ENCODE results near the gene FLNB.
A peak's percentile ranks its signal among the peaks of the same experiment; 100 is the strongest.
"Not testable (repeated sequence)": the region's sequence is repeated elsewhere in the genome, so short reads cannot be mapped to it uniquely, and the experiment has no call there.

FLNB gene

DNA sequence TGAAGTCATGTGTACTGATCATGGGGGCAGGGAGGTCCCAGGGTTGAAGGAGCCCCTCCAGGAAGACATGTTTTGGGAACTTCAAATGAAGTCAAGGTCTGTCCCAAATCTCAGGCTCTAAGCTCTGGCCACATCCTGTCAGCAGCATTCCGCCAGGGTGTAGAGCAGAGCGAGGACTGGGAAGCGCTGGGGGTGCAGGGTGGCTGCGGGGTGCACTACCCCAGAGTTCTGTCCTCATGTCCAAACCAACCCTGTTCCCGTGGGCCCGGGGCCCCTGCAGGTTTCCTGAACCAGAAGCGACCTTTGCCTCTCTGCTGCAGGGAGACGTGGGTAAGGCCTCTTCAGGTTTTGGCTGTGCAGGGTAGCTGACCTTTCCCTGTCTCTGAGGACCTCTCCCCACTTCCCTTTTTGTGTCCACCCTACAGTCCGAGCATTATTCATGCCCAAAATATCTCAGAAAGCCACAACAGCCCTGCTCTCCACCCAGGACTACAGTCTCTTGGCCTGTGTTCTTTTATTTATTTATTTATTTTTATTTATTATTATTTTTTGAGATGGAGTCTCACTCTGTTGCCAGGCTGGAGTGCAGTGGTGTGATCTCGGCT is 26.6 kb upstream of the FLNB start:
- no peak for DNase-seq

- DNase-seq, result no peak
Observed at GRCh38 chr3:57982561-57983243, 25.5 kb upstream of the FLNB start.

GRCh38 chr3:57983734-57984518 is 24.3 kb upstream of the FLNB start:
- no peak for DNase-seq

GRCh38 chr3:57985176-57985983 is 22.8 kb upstream of the FLNB start:
- DNase-seq, result no peak

DNA sequence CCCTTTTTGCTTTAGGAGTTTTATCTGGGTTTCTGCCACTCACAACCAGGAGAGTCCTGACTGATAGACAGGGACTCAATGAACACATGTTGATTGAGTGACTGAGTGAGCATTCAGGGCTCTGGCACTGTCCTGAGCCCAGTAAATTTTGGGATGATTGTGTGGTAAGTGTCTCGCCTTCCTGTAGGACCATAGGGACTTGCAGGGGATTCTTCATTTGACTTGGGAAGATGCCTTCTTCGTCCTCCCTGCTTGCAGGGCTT is 22.3 kb upstream of the FLNB start:
- DNase-seq, result no peak

- no peak for DNase-seq
Observed at GRCh38 chr3:57986261-57986660, 22.0 kb upstream of the FLNB start.

GRCh38 chr3:57989198-57989597 is 19.0 kb upstream of the FLNB start:
- DNase-seq, result not testable (repeated sequence)

DNA sequence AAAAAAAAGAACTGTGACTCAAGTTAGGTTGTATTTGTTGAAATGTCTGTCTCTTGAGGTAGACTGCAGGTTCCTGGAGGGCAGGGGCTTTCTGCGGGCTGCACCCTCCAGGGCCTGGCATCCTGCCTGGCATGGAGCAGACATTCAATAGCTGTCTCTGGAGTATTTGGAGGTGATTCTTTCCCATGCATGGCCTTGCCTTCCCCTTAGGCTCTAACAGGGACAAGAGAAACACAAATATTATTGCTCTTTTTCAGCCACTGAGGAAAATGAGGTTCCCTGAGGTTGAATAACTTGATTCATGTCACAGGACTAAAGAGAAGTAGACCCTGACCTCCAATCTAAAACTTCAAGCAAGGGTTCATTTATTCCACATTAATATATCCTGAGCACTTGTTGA is 18.6 kb upstream of the FLNB start:
- DNase-seq, result no peak

- DNase-seq, result no peak
Observed at GRCh38 chr3:57992452-57993213, 15.6 kb upstream of the FLNB start.

GRCh38 chr3:57998366-57999283 is 9.6 kb upstream of the FLNB start:
- DNase-seq, result no peak

DNA sequence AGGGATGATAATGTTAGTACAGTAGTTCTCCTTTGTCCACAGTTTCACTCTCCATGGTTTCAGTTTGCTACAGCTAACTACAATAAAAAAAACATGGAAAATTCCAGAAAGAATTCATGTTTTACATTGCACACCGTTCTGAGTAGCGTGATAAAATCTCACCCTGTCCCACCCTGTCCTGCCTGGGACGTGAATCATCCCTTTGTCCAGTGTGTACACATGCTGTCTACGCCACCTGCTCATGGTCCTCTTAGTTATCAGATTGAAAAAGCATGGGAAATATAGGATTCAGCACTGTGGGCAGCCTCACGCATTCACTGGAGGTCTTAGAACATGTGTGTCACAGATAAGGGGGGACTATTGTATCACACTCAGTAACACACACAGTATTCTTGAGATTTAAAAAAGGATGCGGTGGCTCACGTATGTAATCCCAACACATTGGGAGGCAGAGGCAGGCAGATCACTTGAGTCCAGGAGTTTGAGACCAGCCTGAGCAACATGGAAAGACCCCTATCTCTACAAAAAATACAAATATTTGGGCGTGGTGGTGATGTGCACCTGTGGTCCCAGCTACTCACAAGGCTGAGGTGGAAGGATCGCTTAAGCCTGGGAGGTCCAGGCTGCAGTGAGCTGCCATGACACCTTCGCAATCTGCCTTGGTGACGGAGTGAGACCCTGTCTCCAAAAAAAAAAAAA is 8.7 kb upstream of the FLNB start:
- DNase-seq, result no peak

GRCh38 chr3:58000306-58001085 is 7.7 kb upstream of the FLNB start:
- DNase-seq, result no peak

- DNase-seq, result no peak
Observed at GRCh38 chr3:58001086-58001467, 7.1 kb upstream of the FLNB start.

- no peak for DNase-seq
Observed at GRCh38 chr3:58001979-58002378, 6.2 kb upstream of the FLNB start.

GRCh38 chr3:58003093-58003492 is 5.1 kb upstream of the FLNB start:
- no peak for DNase-seq

DNA sequence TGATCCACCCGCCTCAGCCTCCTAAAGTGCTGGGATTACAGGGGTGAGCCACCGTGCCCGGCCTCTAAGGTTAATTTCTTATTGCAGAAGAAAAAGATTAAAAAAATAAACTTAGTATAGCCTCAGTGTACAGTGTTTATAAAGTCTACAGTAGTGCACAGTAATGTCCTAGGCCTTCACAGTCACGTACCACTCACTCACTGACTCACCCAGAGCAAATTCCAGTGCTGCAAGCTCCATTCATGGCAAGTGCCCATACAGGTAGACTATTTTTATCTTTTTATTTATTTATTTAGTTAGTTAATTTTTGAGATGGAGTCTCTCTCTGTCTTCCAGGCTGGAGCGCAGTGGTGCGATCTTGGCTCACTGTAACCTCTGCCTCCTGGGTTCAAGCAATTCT is 3.2 kb upstream of the FLNB start:
- DNase-seq, result no peak

DNA sequence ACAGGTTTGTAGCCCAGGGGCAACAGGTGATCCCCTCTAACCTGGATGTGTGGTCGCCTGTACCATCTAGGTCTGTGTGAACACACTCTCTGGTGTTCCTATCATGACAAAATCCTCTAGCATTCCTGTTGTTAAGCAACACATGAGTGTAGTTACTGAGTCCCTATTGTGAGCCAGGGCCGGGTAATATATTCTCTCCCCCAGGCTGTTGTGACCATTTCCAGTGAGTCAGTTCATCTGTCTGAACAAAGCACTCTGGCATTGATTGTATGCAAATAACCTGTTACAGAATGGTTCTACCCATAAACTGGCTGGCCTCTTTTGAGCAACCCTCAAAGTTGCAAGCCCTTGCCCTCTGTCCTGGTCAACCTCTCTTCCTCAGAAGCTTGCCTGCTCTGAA is 2.6 kb upstream of the FLNB start:
- no peak for DNase-seq

DNA sequence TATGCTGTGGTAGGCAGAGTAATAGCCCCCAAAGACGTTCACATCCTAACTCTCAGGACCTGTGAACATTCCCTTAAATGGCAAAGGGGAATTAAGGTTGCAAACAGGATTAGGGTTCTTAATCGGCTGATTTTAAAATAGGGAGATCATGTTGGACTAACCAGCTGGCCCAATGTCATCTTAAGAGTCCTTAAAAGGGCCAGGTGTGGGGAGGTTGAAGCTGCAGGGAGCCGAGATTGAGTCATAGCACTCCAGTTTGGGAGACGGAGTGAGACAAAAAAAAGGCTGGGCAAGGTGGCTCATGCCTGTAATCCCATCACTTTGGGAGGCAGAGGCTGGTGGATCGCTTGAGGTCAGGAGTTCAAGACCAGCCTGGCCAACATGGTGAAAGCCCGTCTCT is 1.6 kb upstream of the FLNB start:
- no peak for DNase-seq

DNA sequence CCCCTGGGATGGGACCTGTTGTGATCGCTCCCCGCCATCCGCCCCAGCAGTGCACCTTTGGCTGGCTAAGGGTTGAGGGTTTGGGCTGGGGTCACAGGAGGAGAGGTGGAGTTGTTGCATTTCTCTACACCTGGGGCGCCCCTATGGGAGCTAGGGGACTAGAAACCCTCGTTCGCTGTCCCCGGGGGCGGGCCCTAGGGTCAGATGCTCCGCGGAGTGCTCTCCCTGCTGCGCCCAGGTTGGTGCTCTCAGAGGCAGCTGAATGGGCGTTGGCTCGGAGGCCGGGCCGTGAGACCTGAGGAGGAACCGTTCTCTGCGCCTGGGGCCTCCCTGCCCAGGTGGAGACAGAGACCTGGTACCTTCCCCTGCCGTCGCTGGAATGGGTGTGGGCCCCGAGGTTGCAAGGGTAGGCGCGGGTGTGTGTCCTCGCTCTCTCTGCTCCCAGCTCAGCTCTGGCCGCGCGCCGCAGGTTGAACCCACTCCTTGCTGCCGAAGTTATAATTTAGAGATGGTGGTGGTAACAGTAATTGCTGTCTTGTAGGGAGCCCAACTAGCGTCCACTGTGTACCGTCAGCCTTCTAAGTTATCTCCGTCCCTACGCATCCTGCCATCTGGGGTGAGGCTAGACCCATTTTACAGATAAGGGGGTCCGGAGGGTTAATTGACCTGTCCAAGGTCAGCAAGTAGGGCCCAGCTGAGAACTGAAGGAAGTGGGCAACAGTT is 965 bp downstream of the FLNB start:
- peak; percentile 41 for DNase-seq

Data from retina (tissue), 1 donor.